Right atrium auricular region (tissue), 2 donors: Measurements from ENCODE around the gene NOL4L. TPM values are rescaled to one million over a fixed set of nuclear protein-coding genes. Genes with fewer than 3 reads are reported as not detected.

Source experiments
- DNase-seq: peaks from one replicate; pipeline ENCODE4 v3.0.0-alpha.2; 2019; ENCODE audit warnings: low spot score
- H3K27ac ChIP-seq, 2 donors: fragments of 200-600 bp; sonication (generic); 1 replicate in 1 of 2; 2 replicates in 1 of 2; pipeline ENCODE4 v1.5.1; 2016 to 2019
- H3K27me3 ChIP-seq, 2 donors: fragments of 200-600 bp; sonication (generic); one replicate each; pipeline versions ENCODE4 v1.5.1 to v1.6.0; 2017 to 2019
- H3K36me3 ChIP-seq: fragments of 200-600 bp; sonication (generic); one replicate; pipeline ENCODE4 v1.5.1; 2016
- H3K4me1 ChIP-seq, 2 donors: fragments of 200-600 bp; sonication (generic); one replicate each; pipeline versions ENCODE4 v1.5.1 to v1.6.0; 2017 to 2019
- H3K4me3 ChIP-seq, 2 donors: fragments of 200-600 bp; sonication (generic); 1 replicate in 1 of 2; 2 replicates in 1 of 2; pipeline ENCODE4 v1.5.1; 2017 to 2019; ENCODE audit warnings: mild to moderate bottlenecking in 1 of 2, moderate library complexity in 1 of 2
- H3K9me3 ChIP-seq, 2 donors: fragments of 200-600 bp; sonication (generic); one replicate each; pipeline ENCODE4 v1.5.1; 2019
- total RNA-seq, 2 donors: library from RNA; depleted of rRNA; stranded (reverse); fragments of >200 nt; gene quantifications; one replicate each; pipeline ENCODE4 v1.1.0, GENCODE V29; 2016
- TF ChIP-seq, protein P1 (sequence below), 2 donors: fragments of 200-600 bp; sonication (generic); IDR thresholded peaks; one replicate each; pipeline ENCODE4 v1.5.1; 2019; ENCODE audit warnings: antibody characterized with exemption in 2 of 2

NOL4L gene
- total RNA-seq, 2 donors from 2014 or later, result 7.6 to 10.4 TPM

DNA sequence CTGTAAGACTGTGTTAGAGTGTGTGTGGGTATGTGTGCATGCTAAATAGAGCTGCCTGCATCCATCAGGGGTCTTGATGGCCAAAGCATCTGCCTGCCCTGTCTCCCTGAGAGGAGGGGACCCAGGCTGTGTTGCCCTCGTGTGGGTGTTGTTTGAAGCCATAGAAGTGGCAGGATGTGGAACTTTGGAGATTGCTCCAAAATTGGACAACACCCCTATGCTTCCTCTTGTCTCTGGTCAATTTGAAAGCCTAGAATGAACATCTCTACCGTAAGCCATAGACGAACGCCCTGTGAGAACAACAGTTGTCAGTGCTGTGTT, 144.4 kb downstream of the NOL4L start:
- H3K27ac ChIP-seq, result no peak overlapping the region
- H3K9me3 ChIP-seq, result no peaks in the 10 kb centered on the region
- H3K4me1 ChIP-seq, result peaks cover 0 to 3% of the 10 kb centered on the region in 2 donors
- TF ChIP-seq, protein P1, sequence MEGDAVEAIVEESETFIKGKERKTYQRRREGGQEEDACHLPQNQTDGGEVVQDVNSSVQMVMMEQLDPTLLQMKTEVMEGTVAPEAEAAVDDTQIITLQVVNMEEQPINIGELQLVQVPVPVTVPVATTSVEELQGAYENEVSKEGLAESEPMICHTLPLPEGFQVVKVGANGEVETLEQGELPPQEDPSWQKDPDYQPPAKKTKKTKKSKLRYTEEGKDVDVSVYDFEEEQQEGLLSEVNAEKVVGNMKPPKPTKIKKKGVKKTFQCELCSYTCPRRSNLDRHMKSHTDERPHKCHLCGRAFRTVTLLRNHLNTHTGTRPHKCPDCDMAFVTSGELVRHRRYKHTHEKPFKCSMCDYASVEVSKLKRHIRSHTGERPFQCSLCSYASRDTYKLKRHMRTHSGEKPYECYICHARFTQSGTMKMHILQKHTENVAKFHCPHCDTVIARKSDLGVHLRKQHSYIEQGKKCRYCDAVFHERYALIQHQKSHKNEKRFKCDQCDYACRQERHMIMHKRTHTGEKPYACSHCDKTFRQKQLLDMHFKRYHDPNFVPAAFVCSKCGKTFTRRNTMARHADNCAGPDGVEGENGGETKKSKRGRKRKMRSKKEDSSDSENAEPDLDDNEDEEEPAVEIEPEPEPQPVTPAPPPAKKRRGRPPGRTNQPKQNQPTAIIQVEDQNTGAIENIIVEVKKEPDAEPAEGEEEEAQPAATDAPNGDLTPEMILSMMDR (IDR thresholded peaks at IDR 0.05), result no peak
- H3K27me3 ChIP-seq, result no peaks in the 10 kb centered on the region
- DNase-seq, result no peak
- peaks cover 52% of the 10 kb centered on the region for H3K36me3 ChIP-seq
- H3K4me3 ChIP-seq, result no peak overlapping the region

DNA sequence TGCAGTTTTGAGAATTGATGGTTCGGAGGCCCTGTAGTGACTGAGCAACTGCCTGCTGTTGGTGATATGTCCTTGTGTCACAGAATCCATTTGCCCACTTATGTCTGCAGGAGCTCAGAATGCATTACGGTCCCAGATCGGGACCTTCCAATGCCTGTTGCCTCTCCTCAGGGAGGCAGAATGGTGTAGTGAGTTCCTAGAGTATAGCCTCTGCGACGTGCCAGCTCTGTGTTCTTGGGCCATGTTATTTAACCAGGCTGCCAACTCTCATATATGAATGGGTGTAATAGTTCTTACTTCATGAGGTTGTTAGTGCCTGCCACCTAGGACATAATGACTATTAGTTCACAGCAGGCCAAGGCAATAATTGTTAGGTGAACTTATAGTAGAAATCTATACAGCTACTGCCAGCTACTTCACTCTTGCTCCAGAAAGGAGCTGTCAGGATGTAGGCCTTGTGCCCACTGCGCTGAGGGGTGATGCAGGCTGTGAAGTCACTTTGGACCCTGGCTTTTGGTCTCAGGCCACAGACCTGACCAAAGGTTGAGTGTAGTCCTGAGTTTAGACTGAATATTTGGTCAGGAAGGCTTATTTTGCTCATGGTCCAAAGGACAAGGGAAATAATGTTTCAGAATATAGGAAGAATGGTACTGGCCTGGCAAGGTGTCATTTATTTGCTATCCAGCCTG, 144.9 kb downstream of the NOL4L start:
- H3K27me3 ChIP-seq, result no peaks in the 10 kb centered on the region
- peaks cover 57% of the 10 kb centered on the region for H3K36me3 ChIP-seq
- no peaks in the 10 kb centered on the region for H3K4me1 ChIP-seq
- TF ChIP-seq, protein P1 (IDR thresholded peaks at IDR 0.05), result no peak
- DNase-seq, result peak; percentile 34
- no peaks in the 10 kb centered on the region for H3K9me3 ChIP-seq
- no peak overlapping the region for H3K4me3 ChIP-seq
- H3K27ac ChIP-seq, result no peak overlapping the region

DNA sequence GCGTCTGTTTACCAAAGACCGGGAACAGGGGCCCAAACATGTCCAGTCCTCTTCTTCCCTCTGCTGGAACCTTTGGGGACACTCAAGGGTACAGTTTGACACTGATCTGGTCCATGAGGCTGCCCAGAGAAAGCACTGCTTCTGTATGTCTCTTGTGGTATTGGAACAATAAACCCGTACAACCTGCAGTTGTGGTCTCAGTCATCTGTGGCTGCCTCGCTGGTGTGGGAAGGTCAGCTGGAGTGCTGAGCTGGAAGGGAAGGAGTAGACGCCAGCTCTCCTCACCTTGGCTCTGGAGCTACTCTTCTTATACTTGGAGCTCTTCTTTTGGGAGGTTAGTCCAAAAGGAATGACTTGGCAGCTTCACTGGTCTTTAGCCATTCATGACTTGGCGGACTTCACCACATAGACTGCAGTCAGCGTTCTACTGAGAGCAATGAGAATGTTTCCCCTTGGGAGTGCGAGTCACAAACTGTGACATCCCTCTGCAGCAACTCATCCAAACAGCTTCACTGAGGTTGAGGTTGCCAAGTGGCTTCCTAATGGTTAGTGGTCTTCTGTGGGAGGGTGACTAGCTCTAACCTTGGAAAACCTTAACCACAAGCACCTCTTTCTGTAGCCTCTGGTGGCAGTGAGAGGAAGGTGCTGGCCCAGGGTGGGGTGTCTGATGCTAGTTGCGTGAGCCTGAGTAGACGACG, 145.9 kb downstream of the NOL4L start:
- Histone ChIP-seq H3K27ac (no peak overlapping the region), H3K4me3 (no peak overlapping the region), H3K27me3 (no peaks in the 10 kb centered on the region), H3K4me1 (peaks cover 0 to 4% of the 10 kb centered on the region in 2 donors), H3K9me3 (no peaks in the 10 kb centered on the region), H3K36me3 (peaks cover 64% of the 10 kb centered on the region)
- TF ChIP-seq, protein P1 (IDR thresholded peaks at IDR 0.05), result no peak
- peak; percentile 59 for DNase-seq

DNA sequence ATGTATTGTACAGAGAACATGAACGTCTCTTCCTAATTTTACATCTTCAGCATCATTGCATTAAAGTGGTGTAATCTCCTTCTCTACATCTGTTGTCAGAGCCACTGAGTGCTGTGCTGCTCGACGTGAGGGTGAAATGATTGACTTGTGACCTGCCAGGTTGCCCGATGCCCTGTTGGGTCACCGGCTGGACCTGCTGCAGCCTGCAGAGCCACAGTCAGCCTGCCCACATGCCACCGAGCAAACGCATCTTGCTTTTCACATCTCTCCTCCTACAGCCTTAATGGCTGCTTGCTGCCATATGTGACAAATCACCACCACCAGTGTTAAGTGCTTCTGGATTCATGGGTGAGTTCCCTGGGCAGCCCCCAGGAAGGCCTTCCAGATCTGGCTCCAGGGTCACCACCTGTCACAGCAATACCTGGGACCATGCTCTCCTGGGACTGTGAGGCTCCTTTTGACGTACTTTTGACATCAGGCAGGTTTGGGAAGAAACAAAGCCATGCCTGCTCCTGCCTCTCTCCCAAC, 146.7 kb downstream of the NOL4L start:
- H3K36me3 ChIP-seq, result peaks cover 73% of the 10 kb centered on the region
- H3K4me3 ChIP-seq, result no peak overlapping the region
- H3K27me3 ChIP-seq, result no peaks in the 10 kb centered on the region
- TF ChIP-seq, protein P1 (IDR thresholded peaks at IDR 0.05), result no peak
- peaks cover 0 to 13% of the 10 kb centered on the region in 2 donors for H3K4me1 ChIP-seq
- H3K27ac ChIP-seq, result no peak overlapping the region
- H3K9me3 ChIP-seq, result no peaks in the 10 kb centered on the region
- DNase-seq, result peak; percentile 40

DNA sequence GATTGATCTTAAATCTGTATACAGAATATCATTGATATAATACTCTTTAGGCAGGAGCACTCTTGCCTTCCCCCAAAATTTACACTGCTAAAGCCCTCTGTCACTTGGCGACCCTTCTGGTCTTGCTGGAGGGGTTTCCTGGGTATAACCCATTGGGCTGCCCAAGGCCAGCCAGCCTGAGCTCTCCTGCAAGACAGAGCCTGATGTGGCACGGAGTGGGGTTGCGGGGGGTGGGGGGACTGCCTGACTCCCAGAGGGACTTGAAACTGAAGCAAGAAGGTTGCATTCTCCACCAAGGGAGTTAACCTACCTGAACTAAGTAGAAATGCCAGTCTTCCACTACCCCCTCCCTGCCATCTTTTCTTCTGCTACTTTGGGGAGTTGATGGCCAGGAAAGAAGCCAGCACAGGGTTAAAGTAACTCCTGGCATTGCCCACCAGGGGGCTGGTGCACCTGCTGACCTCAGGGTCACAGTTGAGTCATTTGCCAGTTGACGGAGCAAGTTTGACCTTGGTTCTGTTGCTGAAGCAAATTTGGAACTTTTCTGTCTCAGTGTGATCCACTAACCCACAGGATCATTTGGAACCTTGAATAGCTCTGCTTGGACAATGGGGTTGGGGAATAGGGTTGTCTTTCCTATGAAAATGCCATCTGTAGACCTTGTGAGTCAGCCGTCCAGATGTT, 147.6 kb downstream of the NOL4L start:
- H3K27ac ChIP-seq, result no peak overlapping the region
- no peaks in the 10 kb centered on the region for H3K27me3 ChIP-seq
- peak; percentile 28 for DNase-seq
- peaks cover 0 to 21% of the 10 kb centered on the region in 2 donors for H3K4me1 ChIP-seq
- no peaks in the 10 kb centered on the region for H3K9me3 ChIP-seq
- TF ChIP-seq, protein P1 (IDR thresholded peaks at IDR 0.05), result no peak
- peaks cover 81% of the 10 kb centered on the region for H3K36me3 ChIP-seq
- H3K4me3 ChIP-seq, result no peak overlapping the region
